Testis (tissue), 2 donors: ENCODE data around the gene ELOA2.

ENCODE experiments used
- CTCF ChIP-seq, 3 experiments: fragments of 450-650 bp in 2 of 3; fragments of 200-600 bp in 1 of 3; sonication (generic) in 1 of 3; IDR thresholded peaks; one replicate each; pipeline ENCODE4 v1.5.1; 2016 to 2019; ENCODE audit warnings: antibody characterized with exemption in 3 of 3, mild to moderate bottlenecking in 2 of 3, moderate library complexity in 1 of 3
- POLR2A ChIP-seq: fragments of 450-650 bp; IDR thresholded peaks from one replicate; pipeline ENCODE4 v1.6.1; 2017; ENCODE audit warnings: antibody characterized with exemption, mild to moderate bottlenecking, moderate library complexity

GRCh38 chr18:47063096-47063495 lies 27.7 kb upstream of the ELOA2 start:
- no peak for TF ChIP-seq CTCF (IDR thresholded peaks at IDR 0.05)
- TF ChIP-seq POLR2A, result no peak
